Gastrocnemius medialis (tissue), 4 donors: ENCODE data around the gene KLRF2.

Experiments used
- CTCF ChIP-seq, 5 experiments: fragments of 450-650 bp in 3 of 5; fragments of 200-600 bp in 2 of 5; sonication (generic) in 2 of 5; IDR thresholded peaks in 4 of 5; conservative IDR thresholded peaks in 1 of 5; 1 replicate in 4 of 5; 2 replicates in 1 of 5; pipeline ENCODE4 v1.5.1; 2016 to 2019; ENCODE audit warnings: antibody characterized with exemption in 5 of 5, mild to moderate bottlenecking in 3 of 5, moderate library complexity in 3 of 5
- POLR2A ChIP-seq, 2 donors: fragments of 450-650 bp; IDR thresholded peaks; one replicate each; pipeline ENCODE4 v1.6.1; 2017; ENCODE audit warnings: antibody characterized with exemption in 2 of 2, mild to moderate bottlenecking in 2 of 2, moderate library complexity in 2 of 2

DNA sequence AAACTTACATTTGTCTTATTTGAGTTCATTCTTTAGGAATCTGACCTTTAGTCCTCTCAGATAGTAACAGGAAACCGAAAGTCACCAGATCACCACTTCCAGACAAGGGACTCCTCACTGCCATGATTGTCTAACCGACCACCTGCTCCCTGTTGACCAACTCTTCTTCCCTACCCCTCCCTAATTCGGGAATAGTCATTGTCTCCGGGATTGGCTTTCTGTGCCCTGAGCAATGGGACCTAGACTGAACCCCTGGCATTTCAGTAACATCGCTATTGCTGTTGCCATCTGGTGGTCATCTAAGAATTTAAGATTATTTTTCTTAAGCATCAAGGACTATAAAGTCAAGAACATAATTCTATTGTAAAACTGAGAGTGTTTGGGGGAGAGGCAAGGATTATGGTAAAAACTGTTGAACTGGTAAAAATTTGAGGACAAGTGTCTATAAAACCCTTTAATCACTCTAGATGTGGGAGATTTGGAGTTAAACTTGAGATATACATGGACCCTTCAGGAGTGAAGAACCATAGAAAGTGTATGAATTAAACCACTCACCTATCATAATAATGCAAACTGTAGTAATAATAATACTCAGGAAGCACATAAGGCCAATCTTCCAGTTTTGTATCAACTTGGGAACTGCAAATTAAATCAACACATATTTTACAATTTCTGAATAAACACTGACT is 44.6 kb downstream of the KLRF2 start:
- TF ChIP-seq CTCF (IDR thresholded peaks at IDR 0.05 in 4 of 5, conservative IDR thresholded peaks at IDR 0.05 in 1 of 5) (peak; percentile 32 to 50 (median 48)), POLR2A (IDR thresholded peaks at IDR 0.05) (no peak)
